Prostate gland (tissue), 2 donors: Measurements from ENCODE around the gene LRP2.

Source experiments
- CTCF ChIP-seq, 4 experiments: fragments of 200-600 bp in 2 of 4; fragments of 450-650 bp in 2 of 4; sonication (generic) in 2 of 4; IDR thresholded peaks; 1 replicate in 3 of 4; 2 replicates in 1 of 4; pipeline ENCODE4 v1.5.1; 2016 to 2019; ENCODE audit warnings: antibody characterized with exemption in 4 of 4, mild to moderate bottlenecking in 2 of 4, moderate library complexity in 2 of 4
- POLR2A ChIP-seq: fragments of 450-650 bp; IDR thresholded peaks from one replicate; pipeline ENCODE4 v1.6.1; 2016; ENCODE audit warnings: antibody characterized with exemption, mild to moderate bottlenecking
- POLR2AphosphoS5 ChIP-seq: sonication (generic); formaldehyde crosslinking; IDR thresholded peaks from one replicate; pipeline ENCODE4 v1.6.1; 2017; ENCODE audit warnings: antibody characterized with exemption

- TF ChIP-seq POLR2A (no peak), CTCF (IDR thresholded peaks at IDR 0.05) (no peak), POLR2AphosphoS5 (no peak)
Observed at GRCh38 chr2:169082995-169083394, 279.3 kb downstream of the LRP2 start.
